OCI-LY7 (cell line): Measurements from ENCODE around the gene RTKN2. TPM values are rescaled to one million over a fixed set of nuclear protein-coding genes. Genes with fewer than 3 reads are reported as not detected.

ENCODE experiments used
- BruUV-seq: library from RNA; stranded (reverse); fragments of 400-500 nt; replicated peaks from 2 replicates; lab custom pipeline; 2021; lab: Mats Ljungman, UMichigan
- CTCF ChIA-PET: fragments of 300-600 bp; sonication (Branson Sonifier 250); formaldehyde crosslinking; loops from one replicate; lab custom pipeline; 2022; ENCODE audit warnings: antibody characterized with exemption; ENCODE audit not compliant: unreplicated experiment; lab: Charles Lee
- POLR2A ChIA-PET: fragments of 300-600 bp; sonication (Branson Sonifier 250); formaldehyde crosslinking; loops from one replicate; lab custom pipeline; 2022; ENCODE audit warnings: antibody characterized with exemption; lab: Charles Lee
- DNase-seq: peaks from one replicate; pipeline ENCODE4 v3.0.0-alpha.2; 2015; ENCODE audit warnings: low spot score
- H2AFZ ChIP-seq: fragments of 200-600 bp; sonication (generic), shearing (Covaris generic); 2 replicates; pipeline ENCODE4 v1.6.1; 2014; ENCODE audit warnings: mild to moderate bottlenecking, antibody characterized with exemption, low read length, moderate library complexity
- H3K27ac ChIP-seq: fragments of 200-600 bp; sonication (generic); 2 replicates; pipeline ENCODE4 v1.5.1; 2014; ENCODE audit warnings: mixed run types, low read depth, mild to moderate bottlenecking, moderate library complexity, low read length, inconsistent platforms; ENCODE audit not compliant: poor library complexity, severe bottlenecking
- H3K36me3 ChIP-seq: fragments of 200-600 bp; sonication (generic); 2 replicates; pipeline ENCODE4 v1.6.1; 2014; ENCODE audit warnings: mild to moderate bottlenecking, antibody characterized with exemption, low read length, moderate library complexity, mixed read lengths; ENCODE audit not compliant: insufficient read depth
- H3K4me1 ChIP-seq: fragments of 200-600 bp; sonication (generic); 2 replicates; pipeline ENCODE4 v1.5.1; 2014; ENCODE audit warnings: mild to moderate bottlenecking, low read length; ENCODE audit not compliant: insufficient read depth, poor library complexity, severe bottlenecking
- H3K4me2 ChIP-seq: fragments of 200-600 bp; sonication (generic); 2 replicates; pipeline ENCODE4 v1.6.1; 2014; ENCODE audit warnings: mild to moderate bottlenecking, low read length
- H3K4me3 ChIP-seq: fragments of 200-600 bp; sonication (generic); 2 replicates; pipeline ENCODE4 v1.5.1; 2014; ENCODE audit warnings: mild to moderate bottlenecking, low read depth, low read length; ENCODE audit not compliant: poor library complexity, severe bottlenecking
- H3K79me2 ChIP-seq: fragments of 200-600 bp; sonication (generic); 2 replicates; pipeline ENCODE4 v1.6.1; 2016; ENCODE audit warnings: low read depth, mild to moderate bottlenecking, low read length, moderate library complexity, mixed read lengths; ENCODE audit not compliant: insufficient read depth
- H3K9me2 ChIP-seq: fragments of 200-600 bp; sonication (generic); 2 replicates; pipeline ENCODE4 v1.6.1; 2016; ENCODE audit warnings: mild to moderate bottlenecking, low read length, mixed read lengths; ENCODE audit not compliant: insufficient read depth
- H3K9me3 ChIP-seq: fragments of 200-600 bp; sonication (generic); 2 replicates; pipeline ENCODE4 v1.6.1; 2014; ENCODE audit warnings: mild to moderate bottlenecking, mixed run types, low read length, mixed read lengths
- H4K20me1 ChIP-seq: fragments of 200-600 bp; sonication (generic); 2 replicates; pipeline ENCODE4 v1.6.1; 2014; ENCODE audit warnings: mild to moderate bottlenecking, antibody characterized with exemption, low read length, moderate library complexity, mixed read lengths; ENCODE audit not compliant: insufficient read depth
- EZH2phosphoT487 ChIP-seq: fragments of 200-600 bp; sonication (generic); IDR thresholded peaks from 2 replicates; pipeline ENCODE4 v1.6.1; 2018; ENCODE audit warnings: low read depth, borderline replicate concordance, mild to moderate bottlenecking, mixed run types, antibody characterized with exemption, low read length, moderate library complexity, mixed read lengths
- intact Hi-C: fragments of 100-400 bp; cut with micrococcal nuclease; formaldehyde crosslinking; loops from one replicate; pipeline ENCODE4 v1.10.0; 2022; ENCODE audit not compliant: unreplicated experiment
- total RNA-seq, 2 experiments: library from RNA; depleted of rRNA in 1 of 2; stranded (reverse); fragments of >200 nt in 1 of 2; shearing (Covaris generic) in 1 of 2; gene quantifications; 2 replicates each; pipeline ENCODE4 v1.2.3, GENCODE V29; 2014 to 2022
- TF ChIP-seq, protein P1 (sequence below): fragments of 200-600 bp; sonication (generic); conservative IDR thresholded peaks from 2 replicates; pipeline ENCODE4 v1.5.1; 2014; ENCODE audit warnings: mild to moderate bottlenecking, antibody characterized with exemption, low read length, moderate library complexity, mixed read lengths

The RTKN2 gene
- total RNA-seq, 2 experiments from 2014 or later = 12.3 to 20.4 TPM

DNA sequence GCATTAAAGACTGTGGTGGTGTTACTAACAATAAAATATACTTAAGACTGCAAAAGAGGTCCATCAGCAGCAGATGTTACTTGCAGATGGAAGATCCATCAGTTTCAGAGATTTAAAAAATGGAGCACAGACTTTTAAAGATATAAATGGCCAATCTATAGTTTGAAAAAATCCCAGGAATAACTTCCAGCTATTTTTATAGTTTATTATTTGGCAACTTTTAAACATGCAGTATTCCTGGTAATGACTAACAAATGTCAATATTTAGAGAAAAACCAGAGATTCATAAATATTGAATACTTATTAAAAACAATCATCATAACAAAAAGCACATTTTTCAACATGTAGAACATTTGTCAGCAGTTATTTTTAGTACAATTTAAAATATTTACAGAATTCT lies 30.7 kb downstream of the RTKN2 start:
- H3K36me3 ChIP-seq = peaks cover 39% of the 10 kb centered on the region
- H4K20me1 ChIP-seq = no peaks in the 10 kb centered on the region
- intact Hi-C loops = no loop called here
- ChIA-PET CTCF (no interaction called here), POLR2A (interaction anchor here (0.7 kb wide), 1 partner anchor 404 kb away, joined by 3 read pairs; no protein-coding TSS in a partner anchor)
- TF ChIP-seq, protein P1, sequence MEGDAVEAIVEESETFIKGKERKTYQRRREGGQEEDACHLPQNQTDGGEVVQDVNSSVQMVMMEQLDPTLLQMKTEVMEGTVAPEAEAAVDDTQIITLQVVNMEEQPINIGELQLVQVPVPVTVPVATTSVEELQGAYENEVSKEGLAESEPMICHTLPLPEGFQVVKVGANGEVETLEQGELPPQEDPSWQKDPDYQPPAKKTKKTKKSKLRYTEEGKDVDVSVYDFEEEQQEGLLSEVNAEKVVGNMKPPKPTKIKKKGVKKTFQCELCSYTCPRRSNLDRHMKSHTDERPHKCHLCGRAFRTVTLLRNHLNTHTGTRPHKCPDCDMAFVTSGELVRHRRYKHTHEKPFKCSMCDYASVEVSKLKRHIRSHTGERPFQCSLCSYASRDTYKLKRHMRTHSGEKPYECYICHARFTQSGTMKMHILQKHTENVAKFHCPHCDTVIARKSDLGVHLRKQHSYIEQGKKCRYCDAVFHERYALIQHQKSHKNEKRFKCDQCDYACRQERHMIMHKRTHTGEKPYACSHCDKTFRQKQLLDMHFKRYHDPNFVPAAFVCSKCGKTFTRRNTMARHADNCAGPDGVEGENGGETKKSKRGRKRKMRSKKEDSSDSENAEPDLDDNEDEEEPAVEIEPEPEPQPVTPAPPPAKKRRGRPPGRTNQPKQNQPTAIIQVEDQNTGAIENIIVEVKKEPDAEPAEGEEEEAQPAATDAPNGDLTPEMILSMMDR = no peak
- no peak for TF ChIP-seq EZH2phosphoT487
- H2AFZ ChIP-seq = no peak overlapping the region
- H3K4me2 ChIP-seq = no peak overlapping the region
- no peak overlapping the region for H3K27ac ChIP-seq
- H3K4me3 ChIP-seq = no peak overlapping the region
- no peaks in the 10 kb centered on the region for H3K4me1 ChIP-seq
- H3K79me2 ChIP-seq = no peaks in the 10 kb centered on the region
- no TSS peak for BruUV-seq
- H3K9me2 ChIP-seq = no peaks in the 10 kb centered on the region
- no peak for DNase-seq
- 0 out of 2 replicates have a peak, but pooled peaks cover 3% of the 10 kb centered on the region for H3K9me3 ChIP-seq

DNA sequence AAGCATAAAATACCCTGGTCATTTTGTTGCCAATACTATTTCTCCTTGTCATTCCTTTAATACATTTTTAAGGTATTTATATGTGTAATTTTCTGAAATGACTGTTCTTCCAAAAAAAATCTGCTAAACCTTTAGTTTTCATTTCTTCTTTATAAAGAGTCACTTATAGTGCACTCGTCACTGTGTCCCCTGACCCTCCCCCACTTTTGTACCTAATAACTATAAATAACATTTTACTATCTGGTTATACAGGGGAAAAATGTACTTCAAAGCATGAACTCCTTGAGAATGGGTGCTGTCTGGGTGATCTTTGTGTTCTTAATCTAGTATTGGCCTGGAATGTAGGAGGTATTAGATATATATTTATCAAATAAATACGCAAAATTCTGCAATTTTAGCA lies 31.1 kb downstream of the RTKN2 start:
- H3K4me1 ChIP-seq = no peaks in the 10 kb centered on the region
- POLR2A ChIA-PET = interaction anchor here (0.6 kb wide), 1 partner anchor 1183 kb away, joined by 3 read pairs; no protein-coding TSS in a partner anchor
- intact Hi-C loops = no loop called here
- no peak for DNase-seq
- no peaks in the 10 kb centered on the region for H4K20me1 ChIP-seq
- H3K4me2 ChIP-seq = no peak overlapping the region
- H3K9me3 ChIP-seq = 0 out of 2 replicates have a peak, but pooled peaks cover 2% of the 10 kb centered on the region
- CTCF ChIA-PET = no interaction called here
- H3K9me2 ChIP-seq = no peaks in the 10 kb centered on the region
- no peak overlapping the region for H3K4me3 ChIP-seq
- peaks cover 38% of the 10 kb centered on the region for H3K36me3 ChIP-seq
- no TSS peak for BruUV-seq
- H3K79me2 ChIP-seq = no peaks in the 10 kb centered on the region
- H3K27ac ChIP-seq = no peak overlapping the region
- TF ChIP-seq, protein P1 = no peak
- no peak for TF ChIP-seq EZH2phosphoT487
- no peak overlapping the region for H2AFZ ChIP-seq

DNA sequence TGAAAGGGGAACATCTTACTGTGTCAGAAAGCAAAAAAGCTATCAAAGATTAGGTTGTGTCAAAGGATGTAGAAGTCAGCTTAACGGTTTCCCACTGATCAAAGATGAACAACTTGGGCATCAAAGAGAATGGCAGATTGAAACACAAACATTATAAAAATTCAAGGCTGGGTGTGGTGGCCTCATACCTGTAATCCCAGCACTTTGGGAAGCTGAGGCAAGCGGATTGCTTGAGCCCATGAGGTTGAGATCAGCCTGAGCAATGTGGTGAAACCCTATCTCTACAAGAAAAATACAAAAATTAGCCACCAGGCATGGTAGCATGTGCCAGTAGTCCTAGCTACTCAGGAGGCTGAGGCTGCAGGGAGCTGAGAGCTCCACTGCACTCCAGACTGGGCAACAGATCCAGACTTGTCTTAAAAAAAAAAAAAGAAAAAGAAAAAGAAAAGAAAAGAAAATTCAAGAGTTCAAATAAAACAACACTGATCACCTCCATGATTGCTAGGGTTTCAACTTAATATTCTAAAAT lies 34.5 kb downstream of the RTKN2 start:
- Histone ChIP-seq H3K4me3 (no peak overlapping the region), H3K4me1 (no peaks in the 10 kb centered on the region), H3K4me2 (no peak overlapping the region), H3K9me3 (no peaks in the 10 kb centered on the region), H3K27ac (no peak overlapping the region), H3K36me3 (peaks cover 45% of the 10 kb centered on the region), H2AFZ (no peak overlapping the region), H4K20me1 (no peaks in the 10 kb centered on the region), H3K79me2 (no peaks in the 10 kb centered on the region), H3K9me2 (no peaks in the 10 kb centered on the region)
- ChIA-PET CTCF (no interaction called here), POLR2A (interaction anchor here (0.6 to 0.7 kb wide), 3 partner anchors 146 to 485 kb away, joined by 3 to 4 read pairs (median 3); no protein-coding TSS in a partner anchor)
- DNase-seq = no peak
- intact Hi-C loops = no loop called here
- TF ChIP-seq, protein P1 = no peak
- no peak for TF ChIP-seq EZH2phosphoT487
- BruUV-seq = no TSS peak
